ENCODE data around the gene MAP3K14. TPM values are rescaled to one million over a fixed set of nuclear protein-coding genes. Genes with fewer than 3 reads are reported as not detected.
"Not testable (repeated sequence)": the region's sequence is repeated elsewhere in the genome, so short reads cannot be mapped to it uniquely, and the experiment has no call there.

The MAP3K14 gene
- total RNA-seq, 2 donors from 2014 or later = 13.0 to 13.3 TPM

DNA sequence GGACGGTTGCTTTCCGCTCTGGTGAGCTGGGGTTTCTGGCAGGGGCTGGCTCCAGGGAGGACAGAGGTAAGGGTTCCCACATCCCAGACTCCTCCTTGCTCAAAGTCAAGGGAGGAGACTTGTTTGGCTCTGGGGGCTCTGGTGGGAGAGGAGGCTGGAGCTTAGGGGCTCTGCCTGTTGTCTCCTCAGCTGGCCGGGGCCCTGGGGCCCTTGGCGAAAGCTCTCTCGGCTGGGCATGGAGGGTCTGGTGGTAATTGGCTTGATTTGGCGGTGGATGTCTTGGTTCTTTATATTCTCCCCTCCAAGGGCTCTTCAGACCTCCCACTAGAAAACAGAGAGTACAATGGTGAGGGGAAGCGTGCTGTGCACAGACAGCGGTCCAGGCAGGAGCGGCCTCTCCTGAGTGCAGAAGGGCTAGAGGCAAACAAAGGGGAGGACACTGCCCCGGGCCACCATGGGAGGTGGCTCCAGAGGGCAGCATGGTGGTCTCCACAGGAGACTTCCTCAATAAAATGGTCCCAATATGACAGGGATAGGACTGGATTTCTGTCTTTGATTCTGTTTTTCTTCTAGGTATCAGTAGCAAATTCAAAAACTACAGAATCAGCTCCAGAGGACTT is 49.3 kb downstream of the MAP3K14 start:
- DNase-seq = no peak
- intact Hi-C loops (cut with DNase I, micrococcal nuclease) = no loop called here
- no peak for ATAC-seq

- intact Hi-C loops (cut with DNase I, micrococcal nuclease) = no loop called here
Measured at GRCh38 chr17:45266372-45266926, 50.4 kb downstream of the MAP3K14 start.

DNA sequence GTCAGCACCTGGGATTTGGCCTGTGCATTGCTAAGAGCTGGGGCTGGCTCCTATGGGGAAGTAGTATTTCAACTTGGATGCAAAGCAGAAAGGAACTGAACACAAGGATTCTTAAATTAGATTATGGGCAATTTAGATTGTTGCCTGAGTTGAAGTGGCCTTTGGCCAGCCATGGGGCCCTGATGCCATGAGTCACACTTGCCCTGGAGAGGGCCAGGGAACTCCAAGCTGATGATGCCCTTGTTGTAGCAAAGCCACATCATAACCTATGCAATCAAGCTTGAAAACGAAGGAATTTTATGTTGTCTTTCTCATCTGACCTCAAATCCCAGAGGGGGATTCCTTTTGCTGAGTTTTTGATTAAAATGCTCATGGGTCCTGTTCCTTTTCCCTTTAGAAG is 51.0 kb downstream of the MAP3K14 start:
- peak; percentile 64 to 76 for DNase-seq
- peak; percentile 82 for ATAC-seq

More at GRCh38 chr17:45266372-45266926, 50.4 kb downstream of the MAP3K14 start:
- ATAC-seq (no peak), DNase-seq (no peak)

DNA sequence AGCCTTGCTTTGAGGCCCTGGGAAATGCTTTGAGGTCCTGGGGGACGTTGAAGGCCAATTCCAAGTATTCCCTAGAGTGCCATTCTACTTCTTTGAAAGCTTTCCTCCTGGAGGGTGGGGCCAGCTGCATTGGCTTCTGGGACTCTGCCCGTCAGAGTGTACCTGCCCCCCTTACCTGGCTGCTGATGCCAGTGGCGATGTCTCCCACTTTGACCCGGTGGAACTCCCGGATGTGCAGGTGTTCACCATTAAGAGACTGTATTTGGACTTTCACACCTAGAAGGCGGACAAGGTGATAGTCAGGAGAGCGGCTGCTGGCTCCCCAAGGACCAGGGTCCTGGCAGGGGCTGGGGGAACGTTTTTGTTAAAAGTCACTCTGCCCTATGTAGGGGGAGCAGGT is 51.8 kb downstream of the MAP3K14 start:
- intact Hi-C loops (cut with DNase I, micrococcal nuclease) = no loop called here
- DNase-seq = no peak
- peak; percentile 4 for ATAC-seq

More for the DNA sequence above, 51.0 kb downstream of the MAP3K14 start:
- intact Hi-C loops (cut with DNase I, micrococcal nuclease) = no loop called here

DNA sequence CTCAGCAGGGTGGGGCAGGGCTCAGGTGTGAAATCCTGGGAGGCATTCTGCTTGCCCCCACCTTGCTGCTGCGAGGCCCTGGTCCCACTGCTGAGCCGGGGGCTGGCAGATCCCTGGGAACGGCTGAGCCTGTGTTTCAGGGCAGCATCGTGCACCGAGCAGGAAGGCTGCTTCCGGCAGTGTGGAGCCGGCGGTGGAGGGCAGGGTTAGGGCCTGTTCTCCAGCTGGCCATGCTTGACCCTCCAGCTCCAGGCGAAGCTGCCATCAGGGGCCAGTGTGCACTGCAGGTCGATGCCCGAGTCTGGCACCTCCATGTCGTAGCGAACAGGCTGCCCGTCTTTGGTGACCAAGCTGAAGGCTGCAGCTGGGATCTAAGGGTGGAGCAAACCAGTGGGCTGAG is 52.4 kb downstream of the MAP3K14 start:
- intact Hi-C loops (cut with DNase I, micrococcal nuclease) = no loop called here
- DNase-seq (no peak), ATAC-seq (no peak)

DNA sequence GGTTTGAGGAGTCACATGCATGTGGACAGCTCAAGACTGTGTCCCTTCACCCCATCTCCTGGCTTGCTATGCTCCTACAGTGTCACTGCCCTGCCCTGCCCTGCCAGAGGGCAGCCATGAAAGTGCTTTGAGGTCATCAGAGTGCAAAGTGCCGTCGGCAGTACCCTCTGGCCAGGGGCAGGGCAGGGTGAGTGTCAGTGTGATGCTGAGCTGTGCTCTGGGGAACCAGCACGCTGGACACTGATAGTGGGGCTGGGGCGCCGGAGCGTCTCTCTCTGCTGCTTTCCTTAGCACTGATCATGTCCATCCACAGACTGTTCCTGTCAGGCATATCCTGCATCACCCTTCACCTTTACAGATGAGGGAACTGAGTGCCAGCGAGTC is 53.4 kb downstream of the MAP3K14 start:
- peak; percentile 12 for ATAC-seq
- intact Hi-C loops (cut with DNase I, micrococcal nuclease) = no loop called here

DNA sequence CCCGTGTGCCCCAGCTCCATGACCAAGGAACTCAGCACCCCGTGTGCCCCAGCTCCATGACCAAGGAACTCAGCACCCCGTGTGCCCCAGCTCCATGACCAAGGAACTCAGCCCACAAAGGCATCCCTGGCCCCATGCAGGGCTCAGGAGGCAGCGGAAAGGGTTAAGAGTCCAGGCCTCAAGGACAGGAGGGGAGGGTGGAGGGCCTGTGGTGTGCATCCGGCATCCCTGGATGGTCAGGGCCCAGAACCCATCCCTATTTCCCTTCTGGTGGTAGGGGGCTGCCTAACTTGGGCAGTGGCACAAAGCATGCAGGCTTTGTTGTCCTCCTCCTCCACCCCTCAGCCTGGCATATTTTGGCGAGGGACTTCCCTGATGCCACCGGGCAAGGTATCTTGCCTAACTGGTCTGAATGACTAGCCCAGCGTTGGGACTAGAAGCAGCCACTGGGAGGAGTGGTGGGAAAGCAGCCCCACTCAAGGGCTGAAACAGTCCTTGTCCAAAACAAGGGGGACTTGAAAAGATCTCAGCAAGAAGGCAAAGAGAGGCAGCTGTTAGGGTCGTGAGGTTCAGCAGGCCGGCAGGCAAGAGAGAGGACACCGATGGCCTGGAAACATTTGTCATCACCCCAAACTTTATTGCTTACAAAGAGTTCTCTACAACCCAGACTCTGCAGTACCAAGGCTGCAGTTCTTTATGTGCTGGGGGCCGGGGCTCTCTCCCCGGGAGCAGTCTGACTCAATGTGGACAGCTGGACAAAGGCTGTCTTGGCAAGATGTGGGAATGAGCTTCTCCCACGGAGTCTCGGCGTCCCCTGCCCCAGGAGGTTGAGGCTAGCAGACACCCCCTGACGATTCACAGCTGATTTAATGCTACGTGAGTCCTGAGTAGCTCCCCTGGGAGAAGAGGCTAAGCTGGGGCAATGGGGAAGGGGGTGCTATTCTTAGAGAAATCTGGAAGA is 54.0 kb downstream of the MAP3K14 start:
- intact Hi-C loops (cut with DNase I, micrococcal nuclease) = no loop called here
- DNase-seq (no peak), ATAC-seq (peak; percentile 3)

More for the DNA sequence above, 53.4 kb downstream of the MAP3K14 start:
- no peak for DNase-seq

DNA sequence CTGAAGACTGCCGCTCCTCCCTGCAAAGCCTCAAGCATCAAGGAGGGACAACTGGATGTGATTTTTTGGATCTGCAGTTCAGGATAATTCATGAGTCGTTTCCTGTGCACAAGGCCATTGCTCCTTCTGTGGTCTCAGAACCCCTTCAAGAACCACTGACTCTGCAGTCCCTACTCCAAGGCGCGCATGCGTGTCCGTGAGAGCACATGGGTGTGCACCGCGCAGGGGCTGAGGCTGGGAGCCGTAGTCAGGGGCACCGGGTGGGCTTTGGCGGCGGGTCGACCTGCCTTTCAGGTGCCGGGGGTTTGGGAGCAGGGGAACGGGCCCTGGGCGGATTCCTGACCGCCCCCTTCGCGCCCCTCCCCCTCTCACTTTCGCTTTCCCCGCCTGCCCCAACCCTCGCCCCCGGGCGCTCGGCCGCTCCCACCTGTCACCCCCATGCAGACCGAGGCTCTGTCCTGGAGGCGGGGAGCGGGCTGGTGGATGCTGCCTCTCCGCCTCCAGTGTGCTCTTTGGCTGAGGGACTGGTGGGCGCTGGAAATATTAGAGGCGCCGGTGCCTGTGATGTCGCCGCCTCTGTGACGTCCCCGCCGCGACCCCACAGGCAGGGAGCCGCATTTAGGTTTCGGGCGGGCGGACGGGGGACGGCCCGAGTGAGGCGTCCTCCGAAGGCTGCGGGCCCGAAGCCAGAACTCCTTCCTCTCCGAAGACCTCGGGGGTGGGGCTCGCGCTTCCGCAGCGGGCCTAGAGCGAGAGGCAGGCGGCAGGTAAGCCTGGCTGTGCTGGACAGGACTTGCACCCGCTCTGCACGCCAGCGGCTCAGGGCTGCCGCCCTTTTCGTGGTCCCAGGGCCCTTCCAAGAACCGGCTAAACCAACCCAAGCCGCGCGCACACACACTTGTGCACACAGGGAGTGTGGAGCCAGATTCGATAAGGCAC is 55.0 kb downstream of the MAP3K14 start, which contains the start of gene SPATA32:
Gene SPATA32, minus strand, starts transcription at position 518 of the 939 bp plus-strand sequence. Its CDS starts 78 bp downstream, at position 440.
- DNase-seq (peak; percentile 67 to 81), ATAC-seq (peak; percentile 62)
- intact Hi-C loops (cut with DNase I, micrococcal nuclease) = no loop called here

DNA sequence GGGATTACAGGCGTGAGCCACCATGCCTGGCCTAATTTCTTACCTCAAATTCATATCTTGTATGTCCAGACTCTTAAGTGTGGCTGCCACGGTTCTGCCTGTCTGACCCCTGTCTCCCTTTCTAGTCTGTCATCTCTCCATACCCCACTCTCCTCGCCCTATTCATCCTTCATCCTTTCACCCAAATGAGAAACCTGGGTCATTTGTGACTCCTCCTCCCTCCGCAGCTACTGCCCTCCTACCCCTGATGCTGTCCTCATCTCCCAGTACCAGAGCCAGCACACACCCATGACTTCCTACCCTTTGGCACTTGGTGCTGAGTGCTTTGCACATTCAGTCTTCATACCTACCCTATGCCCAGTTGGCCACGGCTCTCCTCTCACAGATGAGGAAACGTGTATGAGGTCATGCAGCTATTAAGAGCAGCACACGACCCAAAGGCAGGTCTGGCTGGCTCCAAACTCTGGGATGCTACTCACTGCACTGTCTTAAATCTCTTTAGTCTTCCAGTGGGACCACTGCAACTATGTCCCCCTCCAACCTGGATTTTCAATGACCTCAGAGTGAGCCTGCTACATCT is 56.5 kb downstream of the MAP3K14 start:
- no peak for ATAC-seq

DNA sequence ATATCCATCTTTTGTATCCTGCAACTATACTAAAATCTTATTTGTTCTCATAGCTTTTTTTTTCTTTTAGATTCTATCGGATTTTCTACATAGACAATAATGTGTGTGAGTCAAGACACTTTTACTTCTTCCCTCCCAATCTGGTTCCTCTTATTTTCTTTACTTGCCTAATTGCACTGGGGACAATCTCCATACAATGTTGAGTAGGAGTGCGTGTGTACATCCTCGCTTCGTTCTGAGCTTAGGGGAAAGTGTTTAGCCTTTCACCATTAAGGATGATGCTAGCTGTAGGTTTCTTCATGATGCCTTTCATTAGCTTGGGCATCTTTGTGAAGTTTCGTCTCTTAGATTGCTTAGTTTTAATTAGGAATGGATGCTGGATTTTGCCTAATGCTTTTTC is 57.8 kb downstream of the MAP3K14 start:
- DNase-seq (no peak), ATAC-seq (no peak)
- intact Hi-C loops (cut with DNase I, micrococcal nuclease) = no loop called here

More for the DNA sequence above, 56.5 kb downstream of the MAP3K14 start:
- DNase-seq = no peak
- intact Hi-C loops (cut with DNase I, micrococcal nuclease) = no loop called here

GRCh38 chr17:45257115-45257514 is 59.7 kb downstream of the MAP3K14 start:
- intact Hi-C loops (cut with DNase I, micrococcal nuclease) = no loop called here
- no peak for DNase-seq
- ATAC-seq = no peak

- no peak for DNase-seq
- peak; percentile 49 for ATAC-seq
- intact Hi-C loops (cut with DNase I, micrococcal nuclease) = no loop called here
Measured at GRCh38 chr17:45256114-45256966, 60.5 kb downstream of the MAP3K14 start.

GRCh38 chr17:45255358-45255757 is 61.5 kb downstream of the MAP3K14 start:
- DNase-seq (no peak), ATAC-seq (no peak)
- intact Hi-C loops (cut with DNase I, micrococcal nuclease) = no loop called here

GRCh38 chr17:45253879-45254278 is 62.9 kb downstream of the MAP3K14 start:
- ATAC-seq (no peak), DNase-seq (no peak)
- intact Hi-C loops (cut with DNase I, micrococcal nuclease) = no loop called here

DNA sequence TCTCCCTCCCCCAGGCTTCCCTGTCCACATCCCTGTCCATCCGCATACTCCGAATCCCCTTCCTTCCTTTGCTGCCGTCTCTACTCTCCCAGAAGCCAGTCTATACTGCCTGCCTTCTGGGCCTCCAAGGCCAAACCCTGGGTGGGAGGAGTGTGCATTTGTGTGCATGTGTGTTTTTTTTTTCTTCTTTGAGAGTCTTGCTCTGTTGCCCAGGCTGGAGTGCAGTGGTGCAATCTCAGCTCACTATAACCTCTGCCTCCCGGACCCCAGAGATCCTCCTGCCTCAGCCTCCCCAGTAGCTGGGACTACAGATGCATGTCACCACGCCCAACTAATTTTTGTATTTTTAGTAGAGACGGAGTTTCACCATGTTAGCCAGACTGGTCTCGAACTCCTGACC is 63.6 kb downstream of the MAP3K14 start:
- intact Hi-C loops (cut with DNase I, micrococcal nuclease); DNase-seq; ATAC-seq: not testable (repeated sequence)

- intact Hi-C loops (cut with DNase I, micrococcal nuclease) = no loop called here
- DNase-seq (no peak), ATAC-seq (peak; percentile 10)
Measured at GRCh38 chr17:45251931-45252330, 64.9 kb downstream of the MAP3K14 start.

All from left colon (tissue), 2 donors.